Epithelial cell of proximal tubule (primary cell): Measurements from ENCODE around the gene MEIS2. TPM values are rescaled to one million over a fixed set of nuclear protein-coding genes. Genes with fewer than 3 reads are reported as not detected.

Experiments used
- DNase-seq: peaks from one replicate; pipeline ENCODE4 v3.0.0-alpha.2; 2011; ENCODE audit warnings: low read depth
- H3K4me3 ChIP-seq: 2 replicates; pipeline ENCODE4 v1.5.1; 2011; ENCODE audit warnings: low read depth, mild to moderate bottlenecking, low read length
- total RNA-seq: library from RNA; depleted of rRNA; stranded (reverse); fragments of >200 nt; gene quantifications from 2 replicates; pipeline ENCODE4 v1.2.3, GENCODE V29; 2015
- TF ChIP-seq, protein P1 (sequence below): conservative IDR thresholded peaks from 2 replicates; pipeline ENCODE4 v1.5.1; 2012; ENCODE audit warnings: low read depth, mild to moderate bottlenecking, low read length

The MEIS2 gene
- total RNA-seq, 1 donor from 2014 or later: 14.0 TPM

DNA sequence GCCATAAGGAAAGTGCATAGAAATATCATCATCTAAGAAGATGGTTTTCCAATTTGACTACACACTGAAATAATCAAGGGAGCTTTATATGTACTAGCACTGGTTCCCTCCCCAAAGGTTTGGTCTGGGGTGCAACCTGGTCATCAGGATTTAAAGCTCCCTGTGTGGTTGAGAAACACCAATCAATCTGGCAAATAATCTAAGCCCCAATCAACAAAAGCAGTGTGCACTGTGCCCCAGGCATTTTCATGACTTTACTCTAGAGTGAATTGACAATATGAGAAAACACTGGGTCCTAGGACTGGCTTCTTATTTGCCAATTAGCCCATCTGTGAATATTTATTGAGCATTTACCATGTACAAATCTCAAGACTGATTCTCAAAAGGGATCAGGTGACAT lies 255.1 kb downstream of the MEIS2 start:
- no peak for DNase-seq
- H3K4me3 ChIP-seq: no peak overlapping the region
- TF ChIP-seq, protein P1, sequence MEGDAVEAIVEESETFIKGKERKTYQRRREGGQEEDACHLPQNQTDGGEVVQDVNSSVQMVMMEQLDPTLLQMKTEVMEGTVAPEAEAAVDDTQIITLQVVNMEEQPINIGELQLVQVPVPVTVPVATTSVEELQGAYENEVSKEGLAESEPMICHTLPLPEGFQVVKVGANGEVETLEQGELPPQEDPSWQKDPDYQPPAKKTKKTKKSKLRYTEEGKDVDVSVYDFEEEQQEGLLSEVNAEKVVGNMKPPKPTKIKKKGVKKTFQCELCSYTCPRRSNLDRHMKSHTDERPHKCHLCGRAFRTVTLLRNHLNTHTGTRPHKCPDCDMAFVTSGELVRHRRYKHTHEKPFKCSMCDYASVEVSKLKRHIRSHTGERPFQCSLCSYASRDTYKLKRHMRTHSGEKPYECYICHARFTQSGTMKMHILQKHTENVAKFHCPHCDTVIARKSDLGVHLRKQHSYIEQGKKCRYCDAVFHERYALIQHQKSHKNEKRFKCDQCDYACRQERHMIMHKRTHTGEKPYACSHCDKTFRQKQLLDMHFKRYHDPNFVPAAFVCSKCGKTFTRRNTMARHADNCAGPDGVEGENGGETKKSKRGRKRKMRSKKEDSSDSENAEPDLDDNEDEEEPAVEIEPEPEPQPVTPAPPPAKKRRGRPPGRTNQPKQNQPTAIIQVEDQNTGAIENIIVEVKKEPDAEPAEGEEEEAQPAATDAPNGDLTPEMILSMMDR: no peak

DNA sequence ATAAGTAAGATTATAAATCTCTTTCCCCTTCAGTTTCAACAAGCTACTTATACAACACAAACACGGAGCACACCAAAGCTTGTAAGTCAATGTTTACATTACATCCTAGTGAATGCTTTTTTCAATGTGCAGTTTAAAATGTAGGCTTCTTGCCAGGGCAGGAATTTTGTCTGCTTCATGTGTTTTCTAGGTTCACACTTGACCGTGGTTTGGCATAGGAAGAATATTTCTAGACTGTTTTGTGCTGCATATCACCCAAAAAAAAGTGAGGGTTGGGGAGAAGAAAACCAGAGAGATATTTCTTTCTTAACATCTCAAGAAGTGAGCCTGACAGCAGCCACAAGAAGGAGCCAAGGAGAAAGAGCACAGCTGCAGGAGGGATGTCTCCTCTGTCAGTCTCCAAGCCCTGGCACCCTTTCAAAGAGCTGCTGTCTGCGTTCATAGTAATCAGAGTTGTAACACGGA lies 255.8 kb downstream of the MEIS2 start:
- TF ChIP-seq, protein P1: no peak
- no peak overlapping the region for H3K4me3 ChIP-seq
- no peak for DNase-seq

DNA sequence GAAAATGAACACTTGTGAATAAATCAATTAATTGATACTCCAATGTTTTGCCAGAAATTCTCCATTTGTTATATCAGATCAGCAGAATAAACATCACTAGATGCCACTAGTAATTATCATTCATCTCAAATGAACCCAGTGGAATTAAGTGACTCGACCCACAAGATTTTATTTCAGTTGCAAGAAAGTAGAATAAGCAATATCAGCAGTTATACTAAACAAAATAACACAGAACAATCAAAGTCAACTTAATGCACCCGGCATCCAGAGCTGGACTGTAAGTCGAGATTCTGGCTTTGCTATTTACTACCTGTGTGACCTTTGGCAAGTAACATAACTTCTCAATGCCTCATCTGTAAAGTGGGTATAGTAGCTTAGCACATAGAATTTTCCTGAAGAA lies 256.5 kb downstream of the MEIS2 start:
- H3K4me3 ChIP-seq: no peak overlapping the region
- TF ChIP-seq, protein P1: no peak
- DNase-seq: no peak

DNA sequence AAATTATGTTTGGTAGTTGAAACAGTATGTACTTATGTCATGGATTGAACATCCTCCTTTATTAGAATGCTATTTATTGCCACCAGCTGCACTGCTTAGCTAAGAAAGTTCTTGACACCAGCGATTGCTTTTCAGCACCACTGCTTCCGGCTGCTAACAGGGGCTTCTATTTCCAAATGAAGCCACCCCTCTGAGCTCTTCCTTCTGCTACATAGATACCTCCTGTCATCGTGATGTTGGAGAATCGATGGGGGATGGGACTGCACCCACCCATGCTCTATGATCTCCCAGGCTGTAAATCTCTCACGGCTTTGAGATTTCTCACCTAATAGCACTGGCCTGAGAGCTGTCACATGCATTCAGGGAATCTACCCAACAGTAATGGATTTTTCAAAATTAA lies 259.2 kb downstream of the MEIS2 start:
- H3K4me3 ChIP-seq: no peak overlapping the region
- TF ChIP-seq, protein P1: no peak
- DNase-seq: no peak
